SIG-M5 treated with dmso at 0.1 percent for 504 hours (cell line): Measurements from ENCODE around the gene RINL.
"Not testable (repeated sequence)": the region's sequence is repeated elsewhere in the genome, so short reads cannot be mapped to it uniquely, and the experiment has no call there.

Experiments
- DNase-seq: peaks from one replicate; lab custom pipeline; 2025; ENCODE audit not compliant: unreplicated experiment; lab: John Stamatoyannopoulos, UW

Gene RINL

DNA sequence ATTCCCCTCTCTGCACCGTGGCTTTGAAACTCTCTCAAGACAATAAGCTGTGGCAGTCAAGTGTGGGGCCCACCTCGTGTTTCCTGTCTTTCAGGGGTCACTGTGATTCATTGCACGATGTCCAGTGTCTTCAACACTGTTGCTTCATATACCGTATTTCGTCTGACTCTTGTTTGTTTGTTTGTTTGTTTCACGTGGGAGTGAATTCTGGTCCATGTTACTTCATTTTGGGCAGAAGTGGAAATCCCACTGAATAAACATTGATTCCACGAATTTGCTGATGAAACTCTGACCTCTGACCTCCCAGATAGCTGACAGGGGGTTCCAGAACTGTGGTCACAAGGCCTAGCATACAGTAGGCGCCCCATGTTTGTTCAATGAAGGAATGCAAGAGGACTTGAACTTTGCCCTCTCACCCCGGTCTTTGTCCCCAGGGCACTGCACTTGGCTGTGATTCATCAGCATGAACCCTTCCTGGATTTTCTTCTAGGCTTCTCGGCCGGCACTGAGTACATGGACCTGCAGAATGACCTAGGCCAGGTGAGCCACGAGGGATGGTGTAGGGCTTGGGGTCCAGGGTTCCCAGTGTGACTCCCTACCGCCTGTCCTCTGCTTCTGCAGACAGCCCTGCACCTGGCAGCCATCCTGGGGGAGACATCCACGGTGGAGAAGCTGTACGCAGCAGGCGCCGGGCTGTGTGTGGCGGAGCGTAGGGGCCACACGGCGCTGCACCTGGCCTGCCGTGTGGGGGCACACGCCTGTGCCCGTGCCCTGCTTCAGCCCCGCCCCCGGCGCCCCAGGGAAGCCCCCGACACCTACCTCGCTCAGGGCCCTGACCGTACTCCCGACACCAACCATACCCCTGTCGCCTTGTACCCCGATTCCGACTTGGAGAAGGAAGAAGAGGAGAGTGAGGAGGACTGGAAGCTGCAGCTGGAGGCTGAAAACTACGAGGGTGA, 26.8 kb upstream of the RINL start:
- no peak for DNase-seq

DNA sequence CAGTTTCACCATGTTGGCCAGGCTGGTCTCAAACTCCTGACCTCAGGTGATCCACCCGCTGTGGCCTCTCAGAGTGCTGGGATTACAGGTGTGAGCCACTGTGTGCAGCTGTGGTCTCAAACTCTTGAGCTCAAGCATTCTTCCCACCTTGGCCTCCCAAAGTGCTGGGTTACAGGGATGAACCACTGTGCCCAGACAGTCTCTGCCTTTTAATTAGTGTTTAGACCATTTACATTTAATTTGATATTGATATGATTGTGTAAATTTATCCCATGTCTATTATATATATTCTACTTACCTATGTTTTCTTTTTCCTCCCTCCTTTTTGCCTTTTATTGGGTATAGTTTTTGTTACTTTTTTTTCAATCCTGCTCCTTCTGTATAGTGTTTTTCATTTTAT, 23.6 kb upstream of the RINL start:
- DNase-seq: no peak

DNA sequence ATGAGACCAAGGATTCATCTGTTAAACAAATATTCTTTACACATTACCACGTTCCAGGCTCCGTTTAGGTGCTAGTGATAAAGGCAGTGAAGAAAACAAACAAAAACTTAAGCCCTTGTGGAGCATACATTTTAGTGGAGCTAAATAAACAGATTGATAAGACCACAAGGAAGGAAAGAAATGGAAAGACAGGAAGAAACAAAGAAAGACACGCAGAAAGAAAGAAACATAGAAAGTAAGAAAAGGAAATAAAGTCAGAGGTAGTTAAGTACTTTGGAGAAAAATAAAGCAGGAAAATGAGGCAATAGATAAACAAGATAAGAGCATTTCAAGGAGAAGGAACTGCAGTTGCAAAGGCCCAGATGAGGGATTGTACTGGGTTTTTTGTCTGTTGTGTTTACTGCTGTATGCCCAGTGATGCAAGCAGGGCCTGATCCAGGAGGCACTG, 22.7 kb upstream of the RINL start:
- no peak for DNase-seq

DNA sequence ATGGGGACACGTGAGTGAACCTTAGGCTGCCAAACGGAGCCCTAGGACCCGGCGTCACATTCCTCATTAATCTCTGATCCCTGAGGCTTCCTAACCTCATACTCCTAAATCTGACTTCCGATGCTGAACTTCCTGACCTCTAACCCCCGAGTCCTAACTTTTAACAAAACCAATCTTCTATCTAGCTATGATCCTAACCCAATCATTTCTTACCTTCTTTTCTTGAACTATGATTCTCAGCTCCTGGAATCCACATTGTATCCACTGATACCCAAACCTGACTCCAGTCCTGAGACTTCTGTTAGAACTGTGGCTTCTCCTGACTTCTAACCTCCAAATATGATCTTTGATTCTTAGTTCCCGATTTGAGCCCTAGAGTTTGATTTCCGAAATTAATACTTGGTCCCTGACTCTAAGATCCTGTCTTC, 22.1 kb upstream of the RINL start:
- DNase-seq: no peak

DNA sequence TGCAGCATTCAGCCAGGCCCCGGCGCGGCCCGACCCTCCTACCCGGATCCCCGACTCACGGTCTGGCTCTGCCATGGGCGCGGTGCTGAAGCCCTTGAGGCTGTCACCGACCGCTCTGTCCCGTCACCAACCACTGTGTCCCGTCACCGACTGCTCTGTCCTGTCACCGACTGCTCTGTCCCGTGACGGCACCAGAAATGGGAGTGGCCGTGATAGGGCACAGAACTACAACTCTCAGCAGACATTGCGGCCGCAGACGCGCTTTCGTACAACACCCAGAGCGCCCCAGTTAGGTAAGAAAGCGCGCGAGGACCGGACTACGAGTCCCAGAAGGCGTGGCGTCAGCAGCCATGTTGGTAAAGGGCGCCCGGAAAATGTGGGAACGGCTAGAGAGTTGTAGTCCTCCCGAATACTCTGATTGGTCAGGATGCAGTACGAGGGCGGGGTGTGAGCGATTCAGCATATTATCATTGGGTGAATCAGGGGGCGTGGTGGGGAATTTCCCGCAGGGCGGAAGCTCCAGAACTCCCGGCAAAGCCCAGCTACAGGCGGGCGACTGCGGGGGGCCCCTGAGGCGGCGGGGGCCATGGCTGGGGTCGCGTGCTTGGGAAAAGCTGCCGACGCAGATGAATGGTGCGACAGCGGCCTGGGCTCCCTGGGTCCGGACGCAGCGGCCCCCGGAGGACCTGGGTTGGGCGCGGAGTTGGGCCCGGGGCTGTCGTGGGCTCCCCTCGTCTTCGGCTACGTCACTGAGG, 21.5 kb upstream of the RINL start, which contains the start of the genes NFKBIB and SIRT2:
Gene NFKBIB (plus strand): TSS at position 523 of the 755 bp plus-strand sequence. CDS start 64 bp downstream, at position 587.
Gene SIRT2 (minus strand): TSS at position 172 of the 755 bp plus-strand sequence. CDS start 97 bp downstream, at position 75.
- peak; percentile 100 for DNase-seq

DNA sequence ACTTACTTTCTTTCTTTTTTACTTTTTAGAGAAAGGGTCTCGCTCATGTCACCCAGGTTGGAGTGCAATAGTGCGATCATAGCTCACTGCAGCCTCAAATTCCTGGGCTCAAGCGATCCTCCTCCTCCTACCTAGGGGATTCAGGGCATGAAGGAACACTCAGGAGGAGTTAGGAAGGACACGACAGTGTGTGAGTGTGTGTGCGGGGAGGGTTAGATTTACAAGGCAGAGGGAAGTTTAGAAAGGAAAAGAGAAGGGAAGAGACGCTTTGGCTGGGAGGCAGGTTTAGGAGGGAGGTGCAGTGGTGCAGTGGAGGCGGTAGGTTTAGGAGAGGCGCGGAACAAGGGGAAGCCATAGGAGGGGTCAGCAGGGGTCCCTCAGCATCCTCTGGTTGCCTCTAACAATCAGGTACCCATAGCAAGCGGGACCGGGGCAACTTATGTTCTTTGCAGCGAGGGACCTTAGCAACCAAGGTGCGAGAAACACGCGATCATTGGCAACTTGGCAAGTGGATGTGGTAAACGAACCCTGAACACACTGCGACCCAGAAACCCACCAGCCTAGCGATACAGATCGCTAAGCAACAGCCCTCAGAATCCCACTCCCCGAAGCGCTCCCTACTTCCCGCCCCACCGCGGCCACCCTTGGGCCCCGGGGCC, 20.8 kb upstream of the RINL start:
- no peak for DNase-seq

DNA sequence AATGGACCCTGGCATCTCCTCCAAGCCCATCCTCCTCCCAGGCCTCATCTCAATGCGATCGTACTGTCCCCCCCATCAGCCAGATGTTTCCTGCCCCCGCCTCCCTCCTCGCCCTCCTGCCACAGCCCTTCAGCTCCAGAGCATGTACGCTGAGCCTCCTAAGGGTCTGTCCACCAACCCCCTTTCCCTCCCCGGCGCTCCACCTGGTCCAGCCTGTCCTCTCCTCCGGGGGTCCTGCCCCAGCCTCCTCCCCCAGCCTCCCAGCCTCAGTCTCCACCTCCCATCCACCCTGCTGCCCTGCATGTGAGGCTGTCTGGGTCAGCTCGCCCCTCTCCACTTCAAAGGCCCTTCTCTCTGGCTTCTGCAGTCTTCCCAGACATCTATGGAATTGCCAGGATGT, 16.9 kb upstream of the RINL start:
- no peak for DNase-seq

DNA sequence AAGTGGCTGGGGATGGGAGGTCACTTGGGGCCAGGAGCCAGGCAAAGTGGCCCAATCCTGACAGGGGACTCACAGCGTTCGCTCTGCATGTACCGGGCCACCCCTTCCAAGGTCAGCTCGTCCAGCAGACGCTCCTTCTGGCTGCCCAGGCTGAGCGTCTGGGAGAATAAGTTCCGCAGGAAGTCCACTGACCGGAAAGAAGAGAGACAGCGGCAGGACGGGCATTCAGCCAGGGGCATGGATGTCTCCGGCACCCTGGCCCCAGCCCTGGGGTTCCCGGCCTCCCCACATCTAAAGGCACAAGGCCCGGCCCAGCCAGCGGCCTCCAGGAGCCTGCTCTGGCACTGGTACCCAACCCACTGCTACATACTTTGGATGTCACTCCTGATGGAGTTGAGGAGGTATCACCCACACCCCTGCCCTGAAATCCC, 15.3 kb upstream of the RINL start:
- DNase-seq: no peak

DNA sequence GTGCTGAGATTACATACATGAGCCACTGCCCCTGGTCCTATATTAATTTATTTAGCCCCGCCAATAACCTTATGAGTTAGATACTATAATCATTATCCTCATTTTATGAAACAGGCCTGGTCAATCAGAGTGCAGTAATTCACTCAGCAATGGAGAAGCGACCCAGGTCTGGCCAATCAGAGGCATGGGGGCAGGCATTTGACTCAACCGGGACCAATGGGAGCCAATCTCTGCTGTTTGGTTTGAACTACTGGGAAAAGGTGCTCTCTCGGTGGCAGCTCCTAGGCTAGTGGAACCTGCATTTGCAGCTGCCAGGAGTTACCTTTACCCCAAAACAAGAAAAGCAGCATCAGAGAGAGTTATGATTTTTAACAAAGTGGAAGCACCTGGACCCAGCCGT, 14.8 kb upstream of the RINL start:
- DNase-seq: no peak

DNA sequence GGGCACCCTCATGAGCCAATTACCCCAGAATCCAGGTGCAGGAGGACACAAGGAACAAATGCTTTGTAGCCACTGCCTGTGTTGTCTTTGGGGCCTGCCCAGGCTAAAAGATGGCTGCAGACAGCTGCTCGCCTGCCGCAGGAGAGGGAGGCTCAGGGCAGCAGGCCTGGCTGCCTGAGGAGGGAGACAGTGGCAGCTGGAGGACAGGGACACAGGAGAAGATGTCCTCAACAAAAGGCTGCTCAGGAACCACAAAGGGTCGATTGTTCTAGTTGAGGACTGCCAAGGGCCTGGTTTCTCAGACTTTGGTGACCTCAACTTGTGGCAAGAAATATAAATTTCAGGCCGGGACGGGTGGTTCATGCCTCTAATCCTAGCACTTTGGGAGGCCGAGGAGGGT, 13.7 kb upstream of the RINL start:
- DNase-seq: no peak

DNA sequence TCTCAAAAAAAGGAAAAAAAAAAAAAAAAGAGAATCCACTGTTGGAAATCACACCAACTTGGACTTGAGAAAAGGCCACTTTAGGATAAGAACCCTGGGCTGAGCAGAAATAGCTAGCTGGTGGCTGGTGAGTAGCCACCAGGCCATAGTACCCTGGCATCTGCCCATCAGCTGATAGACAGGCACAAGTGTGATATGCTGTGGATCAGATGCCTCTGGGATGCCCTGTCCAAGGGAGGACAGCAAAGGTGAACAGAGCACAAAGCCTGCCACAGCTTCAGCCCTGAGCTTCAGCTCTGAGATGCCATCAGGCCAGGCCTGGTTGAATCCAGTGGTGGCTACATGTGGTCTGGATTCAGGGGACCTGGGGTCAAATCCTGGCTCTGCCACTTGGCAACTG, 12.6 kb upstream of the RINL start:
- no peak for DNase-seq

DNA sequence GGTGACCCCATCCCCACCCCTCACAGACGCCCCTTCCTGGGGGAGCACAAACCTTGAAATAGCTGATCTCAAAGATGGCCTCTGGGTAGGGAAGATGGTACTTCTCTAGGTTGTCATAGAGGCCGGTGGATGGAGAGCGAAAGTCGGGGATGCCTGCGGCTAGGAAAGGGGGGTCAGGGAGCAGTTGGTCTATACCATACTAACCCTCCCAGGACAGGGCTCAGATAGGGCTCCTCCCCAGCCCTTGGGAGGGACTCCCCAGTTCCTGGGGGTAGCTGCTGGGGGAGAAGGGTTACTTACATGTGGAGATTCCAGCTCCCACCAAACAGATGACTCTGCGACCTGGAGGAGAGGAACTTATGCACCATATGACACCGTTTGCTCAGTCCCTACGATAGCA, 11.7 kb upstream of the RINL start:
- no peak for DNase-seq

DNA sequence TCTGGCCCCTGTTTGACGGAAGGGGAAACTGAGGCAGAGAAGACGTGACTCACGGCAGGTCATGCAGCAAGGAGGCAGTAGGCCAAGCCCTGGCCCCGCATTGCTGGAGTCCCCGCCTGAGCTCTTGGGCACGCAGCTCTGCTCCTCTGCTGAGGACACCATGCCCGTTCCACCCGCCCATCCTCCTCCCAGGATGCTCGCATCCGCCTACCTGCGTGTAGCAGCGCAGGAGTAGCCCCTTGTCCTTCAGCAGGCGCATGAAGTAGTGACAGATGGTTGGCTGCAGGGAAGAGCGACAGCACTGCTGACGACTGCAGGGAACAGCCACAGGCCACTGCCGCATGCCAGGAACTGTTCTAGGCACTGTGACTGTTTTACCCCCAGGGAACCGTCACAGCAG, 10.8 kb upstream of the RINL start:
- no peak for DNase-seq

DNA sequence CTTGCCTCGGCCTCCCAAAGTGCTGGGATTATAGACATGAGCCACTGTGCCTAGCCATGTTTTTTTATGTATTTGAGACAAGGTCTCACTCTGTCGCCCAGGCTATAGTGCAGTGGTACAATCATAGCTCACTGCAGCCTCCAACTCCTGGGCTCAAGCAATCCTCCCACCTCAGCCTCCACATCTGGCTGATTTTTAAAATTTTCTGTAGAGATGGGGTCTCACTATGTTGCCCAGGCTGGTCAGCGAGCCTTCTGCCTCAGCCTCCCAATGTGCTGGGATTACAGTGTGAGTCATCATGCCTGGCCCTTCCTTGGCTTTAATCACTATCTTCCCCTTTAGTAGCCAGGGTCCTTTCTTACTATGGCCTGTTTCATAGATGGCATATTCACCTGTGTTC, 6.6 kb upstream of the RINL start:
- not testable (repeated sequence) for DNase-seq

DNA sequence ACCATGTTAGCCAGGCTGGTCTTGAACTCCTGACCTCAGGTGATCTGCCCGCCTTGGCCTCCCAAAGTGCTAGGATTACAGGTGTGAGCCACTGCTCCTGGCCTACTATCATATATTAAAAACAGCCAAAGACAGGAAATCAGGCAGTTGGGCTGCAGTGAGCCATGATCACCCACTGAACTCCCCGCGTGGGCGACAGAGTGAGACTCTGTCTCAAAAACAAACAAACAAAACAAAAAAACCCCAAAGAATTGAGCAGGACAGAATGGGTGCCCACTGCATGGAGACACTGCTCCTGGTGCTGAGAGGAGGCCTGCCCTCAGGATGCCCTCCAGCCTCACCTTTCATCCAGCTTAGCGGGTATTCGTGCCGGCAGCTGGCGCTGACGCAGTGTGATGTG, 5.2 kb upstream of the RINL start:
- DNase-seq: no peak

DNA sequence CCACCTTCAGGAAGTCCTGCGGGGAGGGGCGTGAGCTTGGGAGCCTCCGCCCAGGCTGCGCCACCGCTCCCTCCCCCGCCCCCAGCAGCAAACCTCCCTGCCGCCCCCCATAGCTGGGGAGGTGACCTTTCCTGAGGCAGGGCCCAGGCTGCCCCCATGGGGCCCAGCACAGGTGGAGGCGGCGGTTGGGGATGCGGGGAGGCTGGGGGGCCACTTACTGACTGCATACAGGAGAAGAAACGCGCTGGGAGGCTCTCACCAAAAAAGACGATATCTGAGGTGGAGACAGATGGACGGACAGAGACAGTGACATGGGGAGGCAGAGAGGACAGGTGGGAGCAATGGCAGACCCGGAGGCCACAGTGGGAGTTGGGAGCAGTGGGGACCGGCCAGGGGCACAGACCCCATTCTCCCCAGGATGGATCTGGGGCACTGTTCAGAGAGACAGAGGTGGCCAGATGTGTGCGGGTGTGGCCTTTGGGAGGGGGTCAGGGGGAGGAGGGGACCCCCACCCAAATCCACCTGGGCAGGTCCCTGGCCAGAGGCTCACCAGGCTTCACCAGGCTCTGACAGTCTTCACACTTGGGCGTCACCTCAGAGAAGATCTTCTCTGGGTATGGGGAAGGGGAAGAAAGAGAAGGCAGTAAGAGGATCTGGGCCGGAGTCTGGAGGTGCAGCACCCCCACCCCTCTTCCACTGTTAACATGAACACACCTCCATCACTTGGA, 3.0 kb upstream of the RINL start:
- DNase-seq: no peak

DNA sequence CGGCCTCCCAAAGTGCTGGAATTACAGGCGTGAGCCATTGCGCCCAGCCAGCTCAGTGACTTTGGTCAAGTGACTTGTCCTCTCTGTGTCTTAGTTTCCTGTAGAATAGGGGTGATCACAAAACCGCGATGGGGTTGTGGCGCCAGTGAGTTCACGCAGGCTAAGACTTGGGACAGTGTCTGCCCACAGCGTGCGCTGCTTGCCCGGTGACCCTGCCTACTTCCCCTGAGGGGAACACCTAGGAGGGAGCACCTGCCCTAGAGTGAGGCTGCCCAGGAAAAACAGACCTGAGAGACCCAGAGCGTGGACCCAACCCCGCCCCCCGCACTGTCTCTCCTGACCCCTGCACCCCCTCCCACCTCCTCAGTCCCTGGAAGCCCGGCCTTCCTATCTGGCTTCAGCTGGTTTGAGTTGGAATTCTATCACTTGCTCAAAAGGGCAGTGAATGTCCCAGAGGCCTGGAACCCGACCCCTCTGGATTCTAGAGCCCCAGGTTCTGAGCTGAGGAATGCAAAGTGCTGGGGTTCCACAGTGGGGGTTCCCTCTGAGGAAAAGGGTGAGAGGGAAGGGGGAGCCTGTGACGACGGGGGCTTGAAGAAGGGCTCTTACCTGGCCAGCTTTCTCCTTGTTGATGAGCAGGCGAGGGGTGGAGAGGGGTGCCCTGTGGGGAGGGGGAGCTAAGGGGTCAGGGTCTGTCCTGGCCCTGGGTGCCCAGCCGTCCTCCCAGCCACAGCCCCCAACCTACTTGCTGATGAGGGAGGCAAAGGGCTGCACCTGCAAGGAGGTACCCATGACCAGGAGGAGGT, 2.2 kb upstream of the RINL start:
- no peak for DNase-seq

DNA sequence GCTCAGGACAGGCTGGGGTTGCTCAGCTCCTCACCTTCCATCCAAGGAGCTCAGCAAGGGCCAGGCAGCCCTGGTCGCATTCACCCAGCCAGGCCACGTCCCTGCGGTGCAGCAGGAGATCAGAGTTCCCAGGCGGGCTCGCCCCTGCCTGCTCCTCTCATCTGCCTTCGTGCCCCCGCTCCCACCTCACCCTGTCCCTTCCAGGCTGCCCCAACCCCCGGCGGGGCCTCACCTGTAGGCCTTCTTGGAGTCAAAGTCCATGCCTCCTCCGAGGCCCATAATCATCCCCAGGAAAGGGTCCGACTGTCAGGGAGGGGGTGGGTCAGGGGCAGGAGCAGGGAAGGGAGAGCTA, 1.3 kb upstream of the RINL start:
- no peak for DNase-seq

DNA sequence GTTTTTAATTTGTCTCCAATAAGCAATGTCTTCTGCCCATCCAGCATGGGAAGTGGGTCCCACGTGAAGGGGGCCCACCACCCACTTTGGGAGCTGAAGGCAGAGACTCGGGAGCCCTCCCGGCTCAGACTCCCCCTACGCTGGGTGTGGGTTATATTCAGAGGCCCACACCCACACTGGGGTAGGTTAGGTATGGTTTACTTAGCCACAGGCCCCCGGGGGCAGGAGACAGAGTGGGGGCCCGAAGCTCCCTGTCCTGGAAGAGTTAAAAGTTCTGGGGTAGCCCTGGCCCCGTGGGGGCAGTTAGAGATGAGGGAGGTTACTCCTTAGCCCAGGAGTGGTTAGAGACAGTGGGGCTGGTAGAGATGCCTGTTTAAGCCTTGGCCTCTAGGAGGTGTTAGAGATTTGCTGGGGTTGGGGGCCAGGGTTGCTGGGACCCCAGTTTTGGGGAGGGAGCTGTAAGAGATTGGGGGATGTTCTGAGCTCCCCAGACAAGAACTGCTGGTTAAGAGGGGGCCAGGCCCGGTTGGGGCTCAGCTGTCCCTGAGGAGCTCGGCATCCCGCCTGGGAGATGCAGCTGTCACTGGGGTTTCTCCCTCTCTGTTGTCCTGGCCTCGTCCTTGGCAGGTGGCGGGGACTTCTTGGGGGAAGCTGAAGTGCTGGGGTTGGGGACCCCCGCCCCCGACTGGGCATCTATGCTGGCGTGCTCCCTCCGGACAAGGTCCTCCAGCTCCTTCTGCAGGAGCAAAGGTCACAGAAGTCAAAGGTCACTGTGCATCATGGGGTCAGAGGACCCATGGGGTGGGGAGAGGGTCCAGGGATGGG, 712 bp upstream of the RINL start:
- DNase-seq: no peak
